GM04503 (cell line): ENCODE results near the gene SPTB.

Source experiments
- DNase-seq: peaks from one replicate; pipeline ENCODE4 v3.0.0-alpha.2; 2012; ENCODE audit warnings: low read depth

SPTB gene

DNA sequence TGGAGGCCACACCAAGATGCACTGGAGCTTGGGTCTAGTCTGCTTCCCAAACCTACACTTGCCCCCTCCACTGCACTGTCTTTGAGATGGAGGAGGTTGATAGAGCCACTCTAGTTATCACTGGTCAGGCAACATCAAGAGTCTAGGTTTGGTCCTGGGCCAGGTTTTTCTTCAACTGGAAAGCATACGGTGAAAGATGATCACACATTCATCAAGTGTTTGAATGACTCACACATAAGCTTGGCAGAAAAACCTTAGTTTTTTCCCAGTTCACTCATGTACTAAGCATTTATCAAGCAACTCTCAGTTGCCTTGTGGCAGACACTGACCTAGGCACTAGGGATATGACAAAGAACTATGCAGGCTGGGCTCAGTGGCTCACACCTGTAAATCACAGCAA, 91.0 kb downstream of the SPTB start:
- DNase-seq, result peak; percentile 90

DNA sequence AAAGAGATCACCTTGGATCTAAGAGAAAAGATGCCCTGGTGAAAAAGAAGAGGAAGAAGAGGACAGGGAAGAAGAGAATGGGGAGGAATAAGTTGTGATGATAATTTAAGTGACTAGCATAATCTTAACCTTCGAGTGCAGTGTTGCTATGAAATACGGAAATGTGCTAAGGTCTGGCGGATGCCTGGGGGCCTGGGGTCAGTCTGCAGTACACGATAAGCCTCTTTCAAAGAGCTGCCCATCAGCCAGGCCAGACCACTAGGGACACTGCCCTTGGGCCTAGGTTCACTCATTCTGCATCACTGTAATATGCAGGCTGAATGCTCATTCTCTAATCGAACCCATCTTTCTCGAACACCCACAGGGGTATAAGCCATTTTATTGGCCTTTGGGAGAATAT, 92.1 kb downstream of the SPTB start:
- DNase-seq, result no peak

DNA sequence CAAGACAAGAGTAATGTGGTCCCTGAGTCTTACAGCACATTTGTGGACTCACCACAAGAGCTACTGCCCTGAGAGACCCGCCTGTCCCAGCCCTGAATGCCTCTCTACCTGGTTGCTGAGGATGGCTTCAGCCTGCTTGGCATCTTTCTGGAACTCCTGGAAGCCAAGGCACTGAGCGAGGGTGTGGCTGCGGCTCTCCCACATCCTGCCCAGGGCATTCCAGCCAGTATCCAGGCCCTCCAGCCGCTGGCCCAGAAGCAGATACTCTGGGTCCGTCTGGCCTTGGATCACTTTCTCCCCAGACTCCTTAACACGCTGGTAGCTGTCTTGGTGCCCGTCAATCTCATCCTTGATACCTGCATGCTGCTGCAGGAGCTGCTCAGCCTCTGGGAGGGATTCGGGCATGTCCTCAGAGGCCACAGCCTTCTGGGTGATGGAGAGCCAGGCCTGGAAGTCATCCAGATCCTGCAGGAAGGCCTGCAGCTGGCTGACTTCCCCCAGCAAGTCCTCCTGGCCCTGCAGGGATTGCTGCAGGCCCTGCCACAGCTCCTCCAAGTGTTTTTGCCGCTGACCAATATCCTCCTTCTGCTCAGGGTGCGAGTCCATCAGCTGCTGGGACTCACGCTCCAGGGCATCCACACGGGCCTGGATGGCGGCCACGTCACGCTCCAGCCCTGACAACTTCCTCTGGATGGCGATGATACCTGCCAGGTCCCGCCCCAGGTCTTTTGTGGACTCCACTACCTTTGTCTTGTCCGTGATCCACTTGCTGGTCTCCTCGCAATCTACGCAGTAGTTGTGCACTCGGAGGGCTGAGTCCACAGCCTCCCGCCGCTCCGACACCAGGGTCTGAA, 93.2 kb downstream of the SPTB start:
- no peak for DNase-seq

DNA sequence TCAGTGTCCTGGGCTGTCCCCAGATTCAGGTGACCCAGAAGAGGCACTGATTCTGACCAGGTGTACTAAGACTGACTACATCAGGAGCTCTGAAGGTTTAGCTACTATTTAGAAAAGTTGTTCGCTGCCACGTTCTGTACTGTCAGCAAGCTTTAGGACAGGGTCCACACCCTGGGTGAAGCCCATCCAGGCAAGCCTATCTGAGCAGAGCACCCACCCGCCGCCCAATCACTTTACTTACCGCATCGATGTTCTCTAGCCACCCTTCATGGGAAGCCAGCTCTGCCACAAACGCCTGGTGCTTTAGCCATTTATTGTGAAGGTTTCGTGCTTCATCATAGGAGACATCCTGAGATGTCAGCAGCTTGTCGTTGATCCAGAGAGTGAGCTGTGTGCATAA, 95.7 kb downstream of the SPTB start:
- no peak for DNase-seq

DNA sequence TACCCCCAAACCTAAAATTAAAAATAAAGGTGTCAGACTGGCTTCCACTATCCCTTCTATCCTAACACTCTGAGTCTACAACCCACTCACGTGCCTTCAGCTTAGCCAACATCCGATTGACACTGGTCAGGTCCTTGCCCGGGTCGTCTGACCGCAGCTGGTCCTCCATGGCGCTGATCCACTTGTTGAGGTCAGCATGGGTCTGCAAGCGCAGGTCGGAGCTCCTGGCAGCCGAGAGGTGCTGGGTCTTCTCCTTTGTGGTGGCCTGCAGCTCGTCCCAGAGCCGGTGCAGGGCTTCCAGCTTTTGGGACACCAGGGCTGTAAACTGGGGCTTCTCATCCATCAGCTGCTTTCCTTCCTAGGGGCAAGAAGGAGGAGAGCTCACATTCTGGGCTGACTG, 97.5 kb downstream of the SPTB start:
- DNase-seq, result no peak

GRCh38 chr14:64779472-64779871, 100.2 kb downstream of the SPTB start:
- no peak for DNase-seq

DNA sequence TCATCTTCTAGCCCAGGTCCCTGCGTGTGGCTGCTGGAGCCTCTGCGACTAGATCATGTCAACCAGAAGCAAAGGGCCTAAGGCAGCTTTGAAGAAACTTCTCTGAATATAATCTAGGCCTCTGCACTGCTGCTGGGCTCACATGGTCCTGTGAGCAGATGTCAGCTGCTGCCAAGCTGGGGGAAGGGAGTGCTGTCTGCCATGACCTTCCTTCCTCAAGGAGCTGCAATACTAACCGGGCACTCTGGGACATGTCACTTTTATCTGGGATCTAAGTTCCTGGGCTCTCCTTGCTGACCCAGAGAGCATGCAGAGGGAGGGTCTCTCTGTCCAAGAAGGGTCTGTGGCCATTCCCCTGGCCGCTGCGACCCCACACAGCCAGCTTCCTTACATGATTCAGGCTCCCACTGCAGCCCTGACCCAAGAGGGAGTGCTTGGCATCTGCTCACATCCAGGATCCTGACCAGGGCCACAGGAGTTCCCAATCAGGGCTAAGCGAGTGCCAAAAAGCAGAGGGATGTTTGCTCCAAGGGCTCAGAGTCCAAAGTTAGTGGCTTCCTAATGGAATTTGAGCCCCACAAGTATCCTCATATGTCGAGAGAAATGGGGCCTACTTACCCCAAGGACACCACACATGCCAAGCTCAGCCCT, 101.5 kb downstream of the SPTB start:
- DNase-seq, result no peak

DNA sequence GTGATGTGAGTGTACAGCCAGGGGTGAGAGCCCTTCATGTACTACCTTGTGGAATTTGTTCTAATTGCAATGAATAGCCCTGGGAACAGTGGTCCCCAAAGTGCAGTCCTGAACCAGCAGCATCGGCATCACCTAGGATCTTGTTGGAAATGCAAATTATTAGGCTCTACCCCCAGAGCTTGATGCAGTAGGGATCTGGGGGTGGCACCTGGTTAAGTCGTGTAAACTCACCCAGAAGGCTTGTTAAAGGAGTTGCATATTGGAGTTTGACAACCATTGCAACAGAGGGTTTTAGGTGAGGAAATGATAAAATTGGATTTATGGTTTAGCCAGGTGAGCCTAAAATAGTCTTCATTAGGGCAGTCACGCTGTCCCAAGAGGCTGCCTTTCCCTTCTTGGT, 102.2 kb downstream of the SPTB start:
- DNase-seq, result no peak

GRCh38 chr14:64775081-64775777, 104.5 kb downstream of the SPTB start:
- no peak for DNase-seq

GRCh38 chr14:64774272-64774671, 105.4 kb downstream of the SPTB start:
- DNase-seq, result no peak

DNA sequence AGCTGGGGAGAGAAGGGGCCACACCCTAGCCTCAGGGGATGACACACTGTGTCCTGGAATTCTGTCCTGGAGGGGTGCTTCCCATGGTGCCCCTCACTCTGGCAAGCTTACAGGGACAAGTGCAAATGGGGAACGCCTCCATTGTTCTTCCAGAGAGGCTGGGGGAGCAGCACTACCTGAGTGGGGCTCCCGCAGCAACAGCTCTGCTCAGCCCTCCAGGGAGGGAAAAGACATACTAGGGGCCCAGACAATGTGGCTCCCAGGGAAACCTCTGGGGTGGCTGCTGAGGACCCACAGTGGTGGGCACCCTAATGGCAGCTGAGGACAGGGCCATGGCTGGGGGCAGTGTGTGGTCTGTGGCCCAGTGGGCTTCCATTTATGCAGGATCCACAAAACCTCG, 106.1 kb downstream of the SPTB start:
- DNase-seq, result no peak

DNA sequence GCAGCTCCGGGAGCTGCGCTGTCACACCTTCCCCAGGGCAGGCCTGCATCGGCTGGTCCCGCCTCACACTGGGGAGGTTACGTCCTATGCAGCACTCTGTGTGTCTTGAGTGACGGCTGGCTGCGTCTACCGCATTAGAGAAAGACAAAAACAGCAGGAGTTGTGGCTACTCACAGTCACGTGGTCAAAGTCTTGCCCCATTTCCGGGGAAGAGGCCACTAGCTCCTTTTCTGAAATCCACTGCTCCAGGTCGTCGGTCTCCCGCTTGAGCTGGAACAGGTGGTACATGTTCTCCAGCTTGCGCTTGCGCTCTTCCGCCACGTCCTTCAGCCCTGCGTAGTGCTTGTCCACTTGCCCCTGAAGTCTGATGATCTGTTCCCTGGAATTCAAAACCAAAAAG, 106.7 kb downstream of the SPTB start:
- no peak for DNase-seq

- DNase-seq, result no peak
Measured at GRCh38 chr14:64772397-64772950, 107.2 kb downstream of the SPTB start.

DNA sequence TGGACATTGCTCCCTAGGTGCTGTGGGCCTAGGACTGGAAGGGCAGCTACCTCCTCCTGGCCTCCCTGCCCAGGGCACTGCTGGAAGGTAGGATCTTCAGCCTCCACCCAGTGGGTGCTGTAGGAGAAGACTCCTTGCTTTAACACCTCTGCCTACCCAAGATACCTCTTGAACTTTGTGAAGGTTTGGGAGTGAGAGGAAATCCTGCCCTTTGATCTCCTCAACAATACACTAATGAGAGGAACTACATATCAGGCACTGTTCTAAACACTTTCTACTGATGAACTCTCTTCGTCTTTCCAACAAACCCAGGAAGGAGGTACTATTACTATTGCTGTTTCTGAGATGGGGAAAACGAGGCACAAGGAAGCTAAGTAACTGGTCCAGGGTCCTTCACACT, 108.5 kb downstream of the SPTB start:
- DNase-seq, result no peak

GRCh38 chr14:64770751-64771150, 109.0 kb downstream of the SPTB start:
- DNase-seq, result no peak

- no peak for DNase-seq
Measured at GRCh38 chr14:64769096-64770020, 110.3 kb downstream of the SPTB start.

- DNase-seq, result no peak
Measured at GRCh38 chr14:64768401-64769095, 111.2 kb downstream of the SPTB start.

DNA sequence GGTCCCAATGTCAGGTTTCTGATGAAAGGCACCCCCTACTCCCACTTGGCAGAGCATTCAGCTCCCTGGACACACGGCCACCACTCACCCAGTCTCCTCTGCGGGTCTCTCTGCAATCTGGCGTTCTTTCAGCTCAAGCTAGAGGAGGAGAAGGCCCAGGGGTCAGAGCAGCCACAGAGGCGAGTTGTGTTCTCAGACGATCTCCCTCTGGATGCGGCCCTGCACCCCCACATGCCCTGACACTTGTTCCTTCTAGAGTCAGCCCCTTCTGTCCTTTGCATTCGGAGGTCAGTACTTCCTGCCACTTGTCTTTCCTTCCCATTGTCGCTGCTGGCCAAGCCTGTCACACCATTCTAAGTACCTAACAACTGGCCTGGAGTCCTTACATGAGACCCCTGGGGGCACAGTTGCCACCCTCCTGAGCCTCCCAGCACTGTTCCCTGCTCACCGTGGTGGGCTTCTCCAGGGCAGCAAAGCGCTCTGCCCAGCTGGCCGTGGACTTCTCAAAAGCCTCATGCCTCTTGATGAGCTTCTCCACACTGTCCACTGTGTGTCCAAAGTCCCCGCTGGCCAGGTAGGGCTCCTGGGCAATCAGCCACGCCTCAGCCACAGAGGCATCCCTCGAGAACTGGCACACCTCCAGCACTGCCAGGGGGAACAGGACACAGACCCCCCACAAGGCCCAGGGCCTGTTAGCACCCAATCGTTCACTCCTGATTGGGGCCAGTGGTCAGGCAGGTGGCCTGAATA, 112.3 kb downstream of the SPTB start:
- DNase-seq, result no peak

DNA sequence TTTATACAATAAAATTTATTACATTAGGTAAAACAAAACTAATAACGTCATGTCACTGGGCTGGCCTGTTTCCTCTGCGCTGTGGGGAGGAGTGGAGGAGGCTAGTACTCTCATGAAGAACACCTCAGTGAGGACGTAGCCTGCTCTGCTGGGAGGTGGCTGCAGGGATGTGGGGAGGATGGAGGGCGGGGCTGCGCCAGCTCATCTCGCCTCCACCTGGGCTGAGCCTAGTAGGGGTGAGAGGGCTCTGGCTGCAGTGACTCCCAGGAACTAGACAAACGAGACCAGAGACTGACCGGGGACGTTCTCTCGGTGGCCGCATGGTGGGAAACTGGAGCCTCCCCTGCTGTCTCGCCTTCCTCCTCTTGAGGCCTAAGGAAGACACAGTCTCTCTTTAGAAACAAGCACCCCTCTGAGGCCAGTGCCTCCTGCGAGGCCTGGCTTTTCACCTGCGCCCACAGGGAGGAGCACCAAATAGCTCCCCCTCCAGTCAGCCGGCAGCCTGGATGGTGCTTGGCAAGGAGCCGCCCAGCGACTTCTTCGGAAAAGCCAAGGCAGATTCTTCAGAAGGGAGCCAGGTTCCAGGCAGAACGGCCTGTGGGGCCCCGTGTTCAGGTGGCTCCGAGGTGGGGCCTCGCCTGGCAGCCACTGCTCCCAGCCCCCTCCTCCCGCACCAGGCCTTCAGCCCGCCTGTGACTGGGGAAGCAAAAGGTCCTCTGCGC, 113.1 kb downstream of the SPTB start:
- no peak for DNase-seq
